A673 (cell line): ENCODE data around the gene OSBPL8.

ENCODE experiments used
- EZH2 ChIP-seq: fragments of 200-600 bp; sonication (generic); IDR thresholded peaks from 2 replicates; pipeline ENCODE4 v1.6.1; 2017; ENCODE audit warnings: borderline replicate concordance, low read depth, mild to moderate bottlenecking, mixed read lengths, antibody characterized with exemption, low read length; ENCODE audit not compliant: poor library complexity, severe bottlenecking
- TF ChIP-seq, protein P1 (sequence below): fragments of 300-800, 200-600 bp; sonication (generic); conservative IDR thresholded peaks from 2 replicates; pipeline ENCODE4 v1.5.1; 2017; ENCODE audit warnings: low read depth, mild to moderate bottlenecking, antibody characterized with exemption, low read length, moderate library complexity, mixed read lengths

DNA sequence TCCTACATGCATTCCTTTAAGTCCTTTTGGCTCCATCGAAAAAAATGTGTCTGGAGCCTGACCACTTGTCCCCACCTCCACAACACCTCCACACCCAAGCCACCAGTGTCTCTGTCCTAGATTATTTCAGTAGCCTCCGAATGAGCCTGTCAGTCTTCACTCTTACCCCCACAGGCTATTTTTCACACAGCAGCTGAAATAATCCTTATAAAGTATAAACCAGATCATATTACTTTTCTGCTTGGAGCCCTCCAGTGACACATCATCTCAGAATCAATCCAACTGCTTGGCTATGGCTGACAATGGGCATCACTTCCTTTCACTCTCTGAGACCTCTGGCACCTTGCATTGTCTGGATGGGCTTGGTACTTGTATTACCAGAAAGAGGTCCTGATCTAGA lies 256.2 kb downstream of the OSBPL8 start:
- no peak for TF ChIP-seq EZH2
- TF ChIP-seq, protein P1, sequence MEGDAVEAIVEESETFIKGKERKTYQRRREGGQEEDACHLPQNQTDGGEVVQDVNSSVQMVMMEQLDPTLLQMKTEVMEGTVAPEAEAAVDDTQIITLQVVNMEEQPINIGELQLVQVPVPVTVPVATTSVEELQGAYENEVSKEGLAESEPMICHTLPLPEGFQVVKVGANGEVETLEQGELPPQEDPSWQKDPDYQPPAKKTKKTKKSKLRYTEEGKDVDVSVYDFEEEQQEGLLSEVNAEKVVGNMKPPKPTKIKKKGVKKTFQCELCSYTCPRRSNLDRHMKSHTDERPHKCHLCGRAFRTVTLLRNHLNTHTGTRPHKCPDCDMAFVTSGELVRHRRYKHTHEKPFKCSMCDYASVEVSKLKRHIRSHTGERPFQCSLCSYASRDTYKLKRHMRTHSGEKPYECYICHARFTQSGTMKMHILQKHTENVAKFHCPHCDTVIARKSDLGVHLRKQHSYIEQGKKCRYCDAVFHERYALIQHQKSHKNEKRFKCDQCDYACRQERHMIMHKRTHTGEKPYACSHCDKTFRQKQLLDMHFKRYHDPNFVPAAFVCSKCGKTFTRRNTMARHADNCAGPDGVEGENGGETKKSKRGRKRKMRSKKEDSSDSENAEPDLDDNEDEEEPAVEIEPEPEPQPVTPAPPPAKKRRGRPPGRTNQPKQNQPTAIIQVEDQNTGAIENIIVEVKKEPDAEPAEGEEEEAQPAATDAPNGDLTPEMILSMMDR, result no peak
